ENCODE measurements around the gene PIP5KL1. TPM values are rescaled to one million over a fixed set of nuclear protein-coding genes. Genes with fewer than 3 reads are reported as not detected.

PIP5KL1 gene
- total and polyA plus RNA-seq, 2 experiments from 2014 or later = 13.4 to 19.5 TPM

DNA sequence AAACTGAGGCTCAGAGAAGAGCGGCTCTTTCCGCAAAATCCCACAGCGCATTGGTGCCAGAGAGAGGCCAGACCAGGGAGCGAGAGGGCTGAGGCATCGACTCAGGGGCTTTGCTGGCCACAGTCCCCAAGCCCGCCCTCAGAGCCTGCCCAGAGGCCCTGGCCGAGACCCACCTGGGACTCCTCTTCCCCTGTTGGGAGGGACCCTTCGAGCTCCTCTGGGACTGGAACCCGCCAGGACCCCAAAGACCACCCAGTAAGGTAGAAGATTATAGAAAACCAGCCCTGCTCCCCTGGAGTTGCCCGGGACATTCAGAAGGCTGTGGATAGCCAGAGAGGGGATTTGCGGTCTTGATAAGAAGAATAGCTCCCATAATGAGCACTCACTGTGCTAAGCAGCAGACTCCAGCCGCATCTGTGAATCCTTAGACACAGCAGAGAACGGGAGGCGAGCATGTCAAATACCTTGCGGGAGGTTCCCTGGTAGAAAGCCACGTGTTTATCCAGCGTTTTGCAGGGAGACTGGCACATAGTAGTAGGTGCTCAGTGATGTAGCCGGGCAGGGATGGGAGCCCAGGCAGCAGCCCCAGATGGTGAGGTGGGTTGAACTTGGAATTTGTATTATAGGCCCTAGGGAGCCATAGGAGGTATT lies 52.5 kb downstream of the PIP5KL1 start:
- TF ChIP-seq ZNF331 (CRISPR knock-in tag; IDR thresholded peaks at IDR 0.05; ENCODE audit: low read depth) (no peak), EZH2phosphoT487 (IDR thresholded peaks at IDR 0.05; ENCODE audit: unreplicated experiment) (no peak)

GRCh38 chr9:127877566-127877998 lies 53.0 kb downstream of the PIP5KL1 start, which contains the start of gene AK1:
AK1 (minus strand) TSS chr9:127877675; CDS start chr9:127874617, 3,058 bp downstream.
- DNase-seq (ENCODE audit: low spot score) (peak; percentile 81), ATAC-seq (peak; percentile 82)
- no peaks in the 10 kb centered on the region for H3K9me2 ChIP-seq (ENCODE audit: insufficient read depth)
- H3K9me3 Mint-ChIP-seq = no peaks in the 10 kb centered on the region
- no peak within 1 kb of the TSS for H3K27ac ChIP-seq (ENCODE audit: low read depth)
- no peaks in the 10 kb centered on the region for H3K79me2 ChIP-seq (replicated peaks; ENCODE audit: insufficient read depth)
- peaks cover 16% of the 10 kb centered on the region; the same call in 1 of the 2 replicates for H3F3A ChIP-seq (replicated peaks; ENCODE audit: low read depth)
- H3K27me3 Mint-ChIP-seq (ENCODE audit: insufficient read depth, low read depth, poor library complexity) = peaks cover 25% of the 10 kb centered on the region
- peak within 1 kb of the TSS; percentile 73 for H3K4me3 ChIP-seq
- 0 out of 2 replicates have a peak, but pooled peaks cover 6% of the 10 kb centered on the region for H3K27me3 ChIP-seq (ENCODE audit: insufficient read depth)
- TF ChIP-seq ZNF114 (CRISPR knock-in tag; IDR thresholded peaks at IDR 0.05) (no peak), POLR2AphosphoS5 (IDR thresholded peaks at IDR 0.05; ENCODE audit: low read depth) (peak; percentile 69), STAT1 (IDR thresholded peaks at IDR 0.05; ENCODE audit: unreplicated experiment) (no peak), NANOG (IDR thresholded peaks at IDR 0.05; ENCODE audit: borderline replicate concordance) (no peak), EZH2phosphoT487 (IDR thresholded peaks at IDR 0.05; ENCODE audit: unreplicated experiment) (no peak), CREB1 (CRISPR knock-in tag; IDR thresholded peaks at IDR 0.05; ENCODE audit: low read depth) (no peak), REST (IDR thresholded peaks at IDR 0.05; ENCODE audit: unreplicated experiment) (no peak)
- H3K4me1 ChIP-seq (ENCODE audit: insufficient read depth) = peaks cover 5% of the 10 kb centered on the region
- H4K20me1 ChIP-seq (replicated peaks; ENCODE audit: insufficient read depth) = no peaks in the 10 kb centered on the region
- H3K4me2 ChIP-seq = peak within 1 kb of the TSS; percentile 92
- 0 out of 2 replicates have a peak within 1 kb of the TSS, but pooled peaks have one; percentile 56 for H3K27ac Mint-ChIP-seq
- H2AFZ ChIP-seq = peak within 1 kb of the TSS; percentile 99
- H3K36me3 ChIP-seq (ENCODE audit: insufficient read depth) = no peaks in the 10 kb centered on the region
- no peaks in the 10 kb centered on the region for H3K36me3 Mint-ChIP-seq (ENCODE audit: low read depth)
- H3K4me3 Mint-ChIP-seq = peak within 1 kb of the TSS; percentile 89
- peaks cover 12% of the 10 kb centered on the region for H3K4me1 Mint-ChIP-seq

More for the DNA sequence above, 52.5 kb downstream of the PIP5KL1 start:
- Histone ChIP-seq H3K36me3 (ENCODE audit: insufficient read depth) (no peaks in the 10 kb centered on the region), H3K4me1 (ENCODE audit: insufficient read depth) (peaks cover 5% of the 10 kb centered on the region), H2AFZ (peak overlapping the region; percentile 99), H3K9me2 (ENCODE audit: insufficient read depth) (no peaks in the 10 kb centered on the region), H3F3A (replicated peaks; ENCODE audit: low read depth) (peaks cover 17% of the 10 kb centered on the region; the same call in 1 of the 2 replicates), H3K79me2 (replicated peaks; ENCODE audit: insufficient read depth) (no peaks in the 10 kb centered on the region), H3K4me3 (peak overlapping the region; percentile 73), H3K27me3 (ENCODE audit: insufficient read depth) (0 out of 2 replicates have a peak, but pooled peaks cover 6% of the 10 kb centered on the region), H3K27ac (ENCODE audit: low read depth) (no peak overlapping the region), H4K20me1 (replicated peaks; ENCODE audit: insufficient read depth) (no peaks in the 10 kb centered on the region), H3K4me2 (peak overlapping the region; percentile 92)
- Mint-ChIP-seq H3K36me3 (ENCODE audit: low read depth) (no peaks in the 10 kb centered on the region), H3K27me3 (ENCODE audit: insufficient read depth, low read depth, poor library complexity) (peaks cover 26% of the 10 kb centered on the region), H3K4me3 (peak overlapping the region; percentile 81), H3K27ac (no peak overlapping the region), H3K4me1 (peaks cover 15% of the 10 kb centered on the region), H3K9me3 (no peaks in the 10 kb centered on the region)
- DNase-seq (ENCODE audit: low spot score) = peak; percentile 54
- ATAC-seq = peak; percentile 38
